Cardiac muscle cell (in vitro differentiated cells and primary cell): ENCODE results near the gene AWAT2. TPM values are rescaled to one million over a fixed set of nuclear protein-coding genes. Genes with fewer than 3 reads are reported as not detected.

Source experiments
- DNase-seq, 2 donors: peaks; one replicate each; pipeline versions ENCODE4 v3.0.0 to v3.0.0-alpha.2; 2010 to 2017; ENCODE audit warnings: low read depth in 1 of 2, low spot score in 1 of 2
- H3K27ac ChIP-seq: fragments of 200-600 bp; sonication (generic); 2 replicates; pipeline ENCODE4 v1.5.1; 2016
- H3K27me3 ChIP-seq: fragments of 200-600 bp; sonication (generic); 2 replicates; pipeline ENCODE4 v1.6.0; 2016; ENCODE audit warnings: control low read depth
- H3K36me3 ChIP-seq: fragments of 200-600 bp; sonication (generic); 2 replicates; pipeline ENCODE4 v1.5.1; 2016; ENCODE audit warnings: control low read depth
- H3K4me1 ChIP-seq: fragments of 200-600 bp; sonication (generic); 2 replicates; pipeline ENCODE4 v1.8.1; 2017; ENCODE audit warnings: low read depth, mild to moderate bottlenecking, mixed run types
- H3K4me3 ChIP-seq: fragments of 200-600 bp; sonication (generic); 2 replicates; pipeline ENCODE4 v1.5.1; 2016; ENCODE audit warnings: mild to moderate bottlenecking
- H3K9me3 ChIP-seq: fragments of 200-600 bp; sonication (generic); 2 replicates; pipeline ENCODE4 v1.5.1; 2017; ENCODE audit warnings: low read depth, mild to moderate bottlenecking, control low read depth
- polyA plus RNA-seq: library from polyadenylated mRNA; unstranded; fragments of >200 nt; fragmentation: Nextera tagmentation; extraction: Ambion mirVana; gene quantifications from 2 replicates; pipeline ENCODE4 v1.2.1, GENCODE V29; 2016
- total RNA-seq: library from RNA; depleted of rRNA; stranded (reverse); fragments of >200 nt; gene quantifications from 2 replicates; pipeline ENCODE4 v1.2.3, GENCODE V29; 2016
- TF ChIP-seq, protein P1 (sequence below): IDR thresholded peaks from 2 replicates; pipeline ENCODE4 v1.5.1; 2012; ENCODE audit warnings: low read depth, mild to moderate bottlenecking, low read length

Gene AWAT2
- total and polyA plus RNA-seq, 2 experiments from 2014 or later, result not detected

DNA sequence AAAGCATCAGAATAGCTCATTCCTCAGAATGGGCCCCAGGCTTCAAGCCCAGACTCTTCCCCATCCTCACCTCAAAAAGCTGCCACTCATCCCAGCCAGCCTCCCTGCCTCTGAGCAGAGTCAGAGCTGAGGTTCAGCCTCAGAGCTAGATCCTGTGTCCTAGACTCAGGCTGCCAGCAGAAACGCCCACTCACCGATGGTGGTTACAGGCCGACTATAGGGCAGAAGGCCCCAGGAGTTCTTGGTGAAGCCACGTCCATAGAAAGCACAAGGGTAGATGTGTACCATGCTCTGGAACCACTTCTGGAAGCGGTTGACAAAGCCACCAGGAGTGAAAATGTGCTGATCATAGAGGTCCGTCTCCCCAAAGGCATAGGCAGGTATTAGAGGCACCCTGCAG lies 7.7 kb downstream of the AWAT2 start:
- DNase-seq, result no peak
- Histone ChIP-seq H3K4me1 (no peaks in the 10 kb centered on the region), H3K27me3 (no peaks in the 10 kb centered on the region), H3K9me3 (no peaks in the 10 kb centered on the region), H3K4me3 (no peak overlapping the region), H3K27ac (no peak overlapping the region), H3K36me3 (no peaks in the 10 kb centered on the region)
- TF ChIP-seq, protein P1, sequence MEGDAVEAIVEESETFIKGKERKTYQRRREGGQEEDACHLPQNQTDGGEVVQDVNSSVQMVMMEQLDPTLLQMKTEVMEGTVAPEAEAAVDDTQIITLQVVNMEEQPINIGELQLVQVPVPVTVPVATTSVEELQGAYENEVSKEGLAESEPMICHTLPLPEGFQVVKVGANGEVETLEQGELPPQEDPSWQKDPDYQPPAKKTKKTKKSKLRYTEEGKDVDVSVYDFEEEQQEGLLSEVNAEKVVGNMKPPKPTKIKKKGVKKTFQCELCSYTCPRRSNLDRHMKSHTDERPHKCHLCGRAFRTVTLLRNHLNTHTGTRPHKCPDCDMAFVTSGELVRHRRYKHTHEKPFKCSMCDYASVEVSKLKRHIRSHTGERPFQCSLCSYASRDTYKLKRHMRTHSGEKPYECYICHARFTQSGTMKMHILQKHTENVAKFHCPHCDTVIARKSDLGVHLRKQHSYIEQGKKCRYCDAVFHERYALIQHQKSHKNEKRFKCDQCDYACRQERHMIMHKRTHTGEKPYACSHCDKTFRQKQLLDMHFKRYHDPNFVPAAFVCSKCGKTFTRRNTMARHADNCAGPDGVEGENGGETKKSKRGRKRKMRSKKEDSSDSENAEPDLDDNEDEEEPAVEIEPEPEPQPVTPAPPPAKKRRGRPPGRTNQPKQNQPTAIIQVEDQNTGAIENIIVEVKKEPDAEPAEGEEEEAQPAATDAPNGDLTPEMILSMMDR, result no peak

GRCh38 chrX:70039758-70040157 lies 10.0 kb downstream of the AWAT2 start:
- H3K27ac ChIP-seq, result no peak overlapping the region
- DNase-seq, result no peak
- no peaks in the 10 kb centered on the region for H3K27me3 ChIP-seq
- H3K9me3 ChIP-seq, result no peaks in the 10 kb centered on the region
- no peak overlapping the region for H3K4me3 ChIP-seq
- H3K36me3 ChIP-seq, result no peaks in the 10 kb centered on the region
- TF ChIP-seq, protein P1, result no peak
- H3K4me1 ChIP-seq, result no peaks in the 10 kb centered on the region

DNA sequence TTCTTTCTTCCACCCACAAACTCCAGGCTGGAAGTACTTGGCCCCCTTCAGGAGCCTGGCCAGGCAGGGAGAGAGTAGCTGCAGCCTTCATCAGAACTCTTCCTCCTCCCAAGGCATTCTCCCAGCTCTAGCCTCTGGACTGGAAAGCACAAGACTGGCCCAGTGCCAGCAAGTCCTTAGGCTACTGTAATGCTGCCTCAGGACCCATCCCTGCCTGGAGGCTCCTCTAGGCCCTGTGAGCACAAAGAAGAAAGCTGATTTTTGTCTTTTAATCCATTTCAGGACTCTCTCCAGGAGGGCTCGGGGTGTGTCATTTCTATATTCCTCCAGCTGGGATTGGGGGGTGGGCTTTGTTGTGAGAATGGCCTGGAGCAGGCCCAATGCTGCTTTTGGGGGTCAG lies 10.8 kb downstream of the AWAT2 start:
- no peak overlapping the region for H3K27ac ChIP-seq
- TF ChIP-seq, protein P1, result no peak
- no peaks in the 10 kb centered on the region for H3K36me3 ChIP-seq
- no peaks in the 10 kb centered on the region for H3K4me1 ChIP-seq
- H3K9me3 ChIP-seq, result no peaks in the 10 kb centered on the region
- no peaks in the 10 kb centered on the region for H3K27me3 ChIP-seq
- peak in 1 of 2 donors; percentile 23 for DNase-seq
- H3K4me3 ChIP-seq, result no peak overlapping the region

- no peak for DNase-seq
- H3K27me3 ChIP-seq, result no peaks in the 10 kb centered on the region
- TF ChIP-seq, protein P1, result no peak
These were observed 11.2 kb downstream of the AWAT2 start for GRCh38 chrX:70038515-70038914.

DNA sequence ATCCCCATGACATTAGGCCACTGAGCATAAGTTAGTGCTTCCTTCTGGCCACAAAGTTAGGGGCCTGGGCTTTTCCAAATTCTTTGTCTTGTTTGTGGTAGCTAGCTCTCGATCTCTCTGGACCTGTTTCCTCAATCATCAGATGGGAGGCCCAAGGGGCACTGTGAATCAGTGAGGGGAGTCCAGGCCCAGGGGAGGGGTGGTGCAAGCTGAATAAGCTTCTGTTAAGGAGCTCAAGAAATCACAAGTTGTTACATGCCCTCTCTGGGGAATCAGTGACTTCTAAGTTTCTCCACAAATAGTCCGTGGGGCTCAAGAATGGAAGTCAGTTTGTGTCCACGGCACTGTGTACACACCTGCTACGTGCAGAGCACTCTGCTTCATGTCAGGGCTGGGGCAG lies 15.1 kb downstream of the AWAT2 start:
- Histone ChIP-seq H3K27me3 (no peaks in the 10 kb centered on the region), H3K27ac (no peak overlapping the region), H3K4me1 (no peaks in the 10 kb centered on the region), H3K36me3 (no peaks in the 10 kb centered on the region), H3K9me3 (no peaks in the 10 kb centered on the region), H3K4me3 (no peak overlapping the region)
- TF ChIP-seq, protein P1, result no peak
- DNase-seq, result no peak

More at GRCh38 chrX:70038515-70038914, 11.2 kb downstream of the AWAT2 start:
- H3K36me3 ChIP-seq, result no peaks in the 10 kb centered on the region
- no peak overlapping the region for H3K27ac ChIP-seq
- H3K4me1 ChIP-seq, result no peaks in the 10 kb centered on the region
- H3K9me3 ChIP-seq, result no peaks in the 10 kb centered on the region
- no peak overlapping the region for H3K4me3 ChIP-seq
